Muscle of leg (tissue), 9 donors: Measurements from ENCODE around the gene SRA1. TPM values are rescaled to one million over a fixed set of nuclear protein-coding genes. Genes with fewer than 3 reads are reported as not detected.

ENCODE experiments used
- polyA plus RNA-seq, 8 donors: library from polyadenylated mRNA; unstranded; fragments of 120-200 nt; gene quantifications; one replicate each; pipeline versions ENCODE4 v1.2.1 to v1.2.3, GENCODE V29; 2013; ENCODE audit warnings: inconsistent platforms in 1 of 8, low replicate concordance in 1 of 8; ENCODE audit not compliant: insufficient read length in 8 of 8, insufficient read depth in 1 of 8
- total RNA-seq: library from RNA; stranded (reverse); fragments of 120-200 nt; gene quantifications from one replicate; pipeline ENCODE4 v1.2.4, GENCODE V29; 2013

Gene SRA1
- total and polyA plus RNA-seq, 9 donors, result 20.6 to 28.9 (median 21.3) TPM

Other genes with a start within 250 kb of the SRA1 start
- gene HBEGF, start 210.9 kb downstream of the SRA1 start, total RNA-seq, result 11.0 TPM
- 10 to 100 TPM; 10.0 to 27.0 (median 16.0) TPM for gene HBEGF, start 210.9 kb downstream of the SRA1 start, polyA plus RNA-seq
- 0.04 TPM for gene SLC4A9, start 197.3 kb downstream of the SRA1 start, total RNA-seq
- under 1 TPM in 3 of 8 donors, not detected in 5; 0.04 to 0.13 (median 0.07) TPM for gene SLC4A9, start 197.3 kb downstream of the SRA1 start, polyA plus RNA-seq
- 49.8 TPM for gene ANKHD1, start 155.6 kb downstream of the SRA1 start, total RNA-seq
- gene ANKHD1, start 155.6 kb downstream of the SRA1 start, polyA plus RNA-seq, result 10 to 100 TPM; 56.1 to 73.2 (median 59.6) TPM
- 2.6 TPM for gene EIF4EBP3, start 9.8 kb downstream of the SRA1 start, total RNA-seq
- gene EIF4EBP3, start 9.8 kb downstream of the SRA1 start, polyA plus RNA-seq, result 10 to 100 TPM in 1 of 8 donors, 1 to 10 TPM in 7; 4.6 to 13.7 (median 6.4) TPM
- gene APBB3, start 7.1 kb upstream of the SRA1 start, total RNA-seq, result 13.7 TPM
- 10 to 100 TPM; 15.5 to 35.0 (median 24.9) TPM for gene APBB3, start 7.1 kb upstream of the SRA1 start, polyA plus RNA-seq
- gene SLC35A4, start 7.4 kb upstream of the SRA1 start, total RNA-seq, result 10.1 TPM
- 10 to 100 TPM; 51.4 to 71.8 (median 63.1) TPM for gene SLC35A4, start 7.4 kb upstream of the SRA1 start, polyA plus RNA-seq
- 32.1 TPM for gene CD14, start 75.7 kb upstream of the SRA1 start, total RNA-seq
- gene CD14, start 75.7 kb upstream of the SRA1 start, polyA plus RNA-seq, result 10 to 100 TPM; 21.0 to 32.8 (median 28.4) TPM
- gene TMCO6, start 82.0 kb upstream of the SRA1 start, total RNA-seq, result 5.6 TPM
- 10 to 100 TPM in 2 of 8 donors, 1 to 10 TPM in 6; 7.0 to 11.8 (median 8.7) TPM for gene TMCO6, start 82.0 kb upstream of the SRA1 start, polyA plus RNA-seq
- gene NDUFA2, start 90.2 kb upstream of the SRA1 start, total RNA-seq, result 66.3 TPM
- 10 to 100 TPM; 57.9 to 76.0 (median 67.2) TPM for gene NDUFA2, start 90.2 kb upstream of the SRA1 start, polyA plus RNA-seq
- gene IK, start 90.4 kb upstream of the SRA1 start, total RNA-seq, result 63.6 TPM
- gene IK, start 90.4 kb upstream of the SRA1 start, polyA plus RNA-seq, result 100 to 1,000 TPM in 5 of 8 donors, 10 to 100 TPM in 3; 85.1 to 124 (median 109) TPM
- gene WDR55, start 107.4 kb upstream of the SRA1 start, total RNA-seq, result 9.9 TPM
- gene WDR55, start 107.4 kb upstream of the SRA1 start, polyA plus RNA-seq, result 10 to 100 TPM; 11.5 to 16.0 (median 13.9) TPM
- 0.31 TPM for gene DND1, start 116.1 kb upstream of the SRA1 start, total RNA-seq
- under 1 TPM in 4 of 8 donors, not detected in 4; 0.12 to 0.32 (median 0.22) TPM for gene DND1, start 116.1 kb upstream of the SRA1 start, polyA plus RNA-seq
- 41.4 TPM for gene HARS1, start 133.9 kb upstream of the SRA1 start, total RNA-seq
- gene HARS1, start 133.9 kb upstream of the SRA1 start, polyA plus RNA-seq, result 10 to 100 TPM; 47.0 to 54.0 (median 51.0) TPM
- 23.5 TPM for gene HARS2, start 134.0 kb upstream of the SRA1 start, total RNA-seq
- 10 to 100 TPM; 21.8 to 29.5 (median 25.3) TPM for gene HARS2, start 134.0 kb upstream of the SRA1 start, polyA plus RNA-seq
- gene ZMAT2, start 143.0 kb upstream of the SRA1 start, total RNA-seq, result 68.5 TPM
- 100 to 1,000 TPM in 1 of 8 donors, 10 to 100 TPM in 7; 78.9 to 104 (median 90.5) TPM for gene ZMAT2, start 143.0 kb upstream of the SRA1 start, polyA plus RNA-seq
- 0.04 TPM for gene PCDHA1, start 228.7 kb upstream of the SRA1 start, total RNA-seq
- under 1 TPM in 4 of 8 donors, not detected in 4; 0.04 to 0.09 (median 0.06) TPM for gene PCDHA1, start 228.7 kb upstream of the SRA1 start, polyA plus RNA-seq
- gene PCDHA2, start 237.4 kb upstream of the SRA1 start, total RNA-seq, result 0.04 TPM
- gene PCDHA2, start 237.4 kb upstream of the SRA1 start, polyA plus RNA-seq, result under 1 TPM in 5 of 8 donors, not detected in 3; 0.03 to 0.13 (median 0.05) TPM
- gene PCDHA3, start 243.6 kb upstream of the SRA1 start, total RNA-seq, result 0.18 TPM
- gene PCDHA3, start 243.6 kb upstream of the SRA1 start, polyA plus RNA-seq, result under 1 TPM; 0.05 to 0.23 (median 0.17) TPM
- gene PCDHA4, start 249.6 kb upstream of the SRA1 start, total RNA-seq, result 0.22 TPM
- gene PCDHA4, start 249.6 kb upstream of the SRA1 start, polyA plus RNA-seq, result under 1 TPM; 0.07 to 0.23 (median 0.12) TPM